HepG2 (cell line): ENCODE results near the gene DOCK2. TPM values are rescaled to one million over a fixed set of nuclear protein-coding genes. Genes with fewer than 3 reads are reported as not detected.

ENCODE experiments used
- ATAC-seq: fragments of 200-7000 bp; cut with Tn5 transposase; 3 replicates; pipeline ENCODE4 v1.9.1; 2020; ENCODE audit warnings: mild to moderate bottlenecking, moderate library complexity
- BruUV-seq: library from RNA; stranded (reverse); fragments of 400-500 nt; replicated peaks from 2 replicates; lab custom pipeline; 2021; lab: Mats Ljungman, UMichigan
- CTCF ChIA-PET: fragments of 300-600 bp; formaldehyde crosslinking; extraction: SDS; loops from one replicate; lab custom pipeline; 2021; ENCODE audit warnings: low total read pairs, inconsistent platforms, low intra/inter-chr PET ratio; lab: Yijun Ruan, JAX
- POLR2A ChIA-PET: fragments of 350-600 bp; sonication (Branson Sonifier 250); formaldehyde crosslinking; loops from one replicate; lab custom pipeline; 2020; ENCODE audit warnings: antibody characterized with exemption, inconsistent platforms; lab: Yijun Ruan, JAX
- DNase-seq: peaks from one replicate; pipeline ENCODE4 v3.0.0-alpha.2; 2015; ENCODE audit warnings: low spot score
- FAIRE-seq: peaks from 3 replicates; lab custom pipeline; 2011; peaks lifted over from hg19 to GRCh38; lab: Jason Lieb, UNC
- H2AFZ ChIP-seq: one replicate; pipeline ENCODE4 v1.6.1; 2011; ENCODE audit warnings: low read length, inconsistent platforms
- H3K27ac ChIP-seq: fragments of 300-600 bp; 3 replicates; pipeline ENCODE4 v1.8.0; 2011; ENCODE audit warnings: mixed run types, mild to moderate bottlenecking, mixed read lengths, low read length, inconsistent platforms; ENCODE audit not compliant: insufficient read depth; ENCODE audit errors: extremely low read length
- H3K27me3 ChIP-seq, 2 experiments: fragments of 200-600 bp in 1 of 2; 2 replicates in 1 of 2; 3 replicates in 1 of 2; pipeline versions ENCODE4 v1.6.0 to v1.8.0; 2011; ENCODE audit warnings: low read length in 2 of 2, mild to moderate bottlenecking in 2 of 2, moderate library complexity in 2 of 2, inconsistent platforms in 1 of 2; ENCODE audit not compliant: insufficient read depth in 2 of 2, control insufficient read depth in 1 of 2
- H3K36me3 ChIP-seq, 2 experiments: fragments of 200-600 bp in 1 of 2; replicated peaks in 1 of 2; 2 replicates in 1 of 2; 3 replicates in 1 of 2; pipeline versions ENCODE4 v1.5.1 to v1.8.0; 2011; ENCODE audit warnings: low read length in 2 of 2, inconsistent platforms in 1 of 2; ENCODE audit not compliant: insufficient read depth in 2 of 2, control insufficient read depth in 1 of 2
- H3K4me1 ChIP-seq: 2 replicates; pipeline ENCODE4 v1.5.1; 2012; ENCODE audit warnings: low read length, inconsistent platforms; ENCODE audit not compliant: insufficient read depth
- H3K4me2 ChIP-seq: 2 replicates; pipeline ENCODE4 v1.6.0; 2011; ENCODE audit warnings: low read depth, low read length, inconsistent platforms
- H3K4me3 ChIP-seq, 3 experiments: fragments of 200-600 bp in 1 of 3; sonication (generic), shearing (Covaris generic) in 1 of 3; replicated peaks in 1 of 3; 2 replicates each; pipeline ENCODE4 v1.5.1; 2011 to 2016; ENCODE audit warnings: low read length in 3 of 3, inconsistent platforms in 2 of 3, low read depth in 2 of 3, mild to moderate bottlenecking in 2 of 3, control low read depth in 1 of 3, mixed read lengths in 1 of 3; ENCODE audit not compliant: insufficient read depth in 1 of 3
- H3K79me2 ChIP-seq: one replicate; pipeline ENCODE4 v1.6.1; 2011; ENCODE audit warnings: low read length, inconsistent platforms; ENCODE audit not compliant: insufficient read depth
- H3K9ac ChIP-seq: 2 replicates; pipeline ENCODE4 v1.6.0; 2011; ENCODE audit warnings: mild to moderate bottlenecking, low read depth, low read length, inconsistent platforms; ENCODE audit not compliant: insufficient read depth
- H3K9me3 ChIP-seq: 2 replicates; pipeline ENCODE4 v1.5.1; 2012; ENCODE audit warnings: mild to moderate bottlenecking, low read length
- H4K20me1 ChIP-seq: 2 replicates; pipeline ENCODE4 v1.6.0; 2011; ENCODE audit warnings: inconsistent platforms, mild to moderate bottlenecking, low read length, moderate library complexity; ENCODE audit not compliant: insufficient read depth
- CHD4 ChIP-seq: fragments of 200-600 bp; sonication (generic); IDR thresholded peaks from 2 replicates; pipeline ENCODE4 v1.7.0; 2017; ENCODE audit warnings: mild to moderate bottlenecking, low read length, borderline replicate concordance
- GPN1 ChIP-seq: sonication (generic); formaldehyde crosslinking; IDR thresholded peaks from 2 replicates; pipeline ENCODE4 v1.5.1; 2020; ENCODE audit warnings: missing genetic modification reagents, borderline replicate concordance
- HOXA9 ChIP-seq: sonication (generic); formaldehyde crosslinking; IDR thresholded peaks from 2 replicates; pipeline ENCODE4 v1.8.1; 2022; ENCODE audit warnings: missing genetic modification reagents, mild to moderate bottlenecking, moderate library complexity, borderline replicate concordance
- JDP2 ChIP-seq: sonication (generic); formaldehyde crosslinking; IDR thresholded peaks from 2 replicates; pipeline ENCODE4 v1.8.1; 2022; ENCODE audit warnings: missing genetic modification reagents, borderline replicate concordance
- MTA1 ChIP-seq: sonication (generic); formaldehyde crosslinking; IDR thresholded peaks from 2 replicates; pipeline ENCODE4 v1.4.0; 2020; ENCODE audit warnings: missing genetic modification reagents, mild to moderate bottlenecking, borderline replicate concordance
- SP1 ChIP-seq, 2 experiments: fragments of 450-650 bp in 1 of 2; sonication (generic) in 1 of 2; formaldehyde crosslinking in 1 of 2; IDR thresholded peaks; 2 replicates each; pipeline versions ENCODE4 v1.4.0 to v1.6.1; 2016 to 2020; ENCODE audit warnings: missing genetic modification reagents in 1 of 2
- ZNF224 ChIP-seq: sonication (generic); formaldehyde crosslinking; IDR thresholded peaks from 2 replicates; pipeline ENCODE4 v1.5.0; 2020; ENCODE audit warnings: mild to moderate bottlenecking, missing genetic modification reagents
- WGBS: methylation state at CpG from one replicate; pipeline ENCODE4 v1.1.6; 2017; ENCODE audit warnings: low lambda C conversion rate; 5-methylcytosine and 5-hydroxymethylcytosine counted together
- in situ Hi-C: cut with HindIII; loops from 2 replicates; pipeline ENCODE4 v1.10.0; 2017; ENCODE audit warnings: low pct_unique_long_range_greater_than_20kb; ENCODE audit not compliant: extremely low pct_ligation_motif_present
- intact Hi-C: fragments of 100-400 bp; cut with micrococcal nuclease; formaldehyde crosslinking; loops from one replicate; pipeline ENCODE4 v1.10.0; 2022; ENCODE audit not compliant: unreplicated experiment
- polyA plus RNA-seq, 8 experiments: library from polyadenylated mRNA; depleted of rRNA in 3 of 8; stranded (reverse) in 7 of 8; unstranded in 1 of 8; fragments of >200 nt; fragmentation: Illumina TruSeq in 4 of 8; extraction: Trizol in 4 of 8; gene quantifications; 2 replicates each; pipeline versions ENCODE4 v1.2.1 to v1.2.3, GENCODE V29; 2011 to 2016; ENCODE audit warnings: low read depth in 4 of 8, missing spikeins in 1 of 8, mixed read lengths in 1 of 8; ENCODE audit not compliant: insufficient read depth in 1 of 8
- total RNA-seq, 5 experiments: library from RNA; depleted of rRNA; stranded (reverse); fragments of >200 nt; fragmentation: Illumina TruSeq; extraction: Trizol; gene quantifications; 2 replicates each; pipeline ENCODE4 v1.2.3, GENCODE V29; 2016; ENCODE audit warnings: low read depth in 1 of 5
- TF ChIP-seq, protein P1 (sequence below): sonication (generic); formaldehyde crosslinking; IDR thresholded peaks from 2 replicates; pipeline ENCODE4 v1.4.0; 2020; ENCODE audit warnings: mild to moderate bottlenecking, missing genetic modification reagents
- TF ChIP-seq, protein P2 (sequence below): sonication (generic); formaldehyde crosslinking; IDR thresholded peaks from 2 replicates; pipeline ENCODE4 v1.5.0; 2020; ENCODE audit warnings: mild to moderate bottlenecking, missing genetic modification reagents

The DOCK2 gene
- total and polyA plus RNA-seq, 2 of the 13 experiments (the other 11 are each of a cell fraction or from before 2014, with no cell fraction given) = not detected

DNA sequence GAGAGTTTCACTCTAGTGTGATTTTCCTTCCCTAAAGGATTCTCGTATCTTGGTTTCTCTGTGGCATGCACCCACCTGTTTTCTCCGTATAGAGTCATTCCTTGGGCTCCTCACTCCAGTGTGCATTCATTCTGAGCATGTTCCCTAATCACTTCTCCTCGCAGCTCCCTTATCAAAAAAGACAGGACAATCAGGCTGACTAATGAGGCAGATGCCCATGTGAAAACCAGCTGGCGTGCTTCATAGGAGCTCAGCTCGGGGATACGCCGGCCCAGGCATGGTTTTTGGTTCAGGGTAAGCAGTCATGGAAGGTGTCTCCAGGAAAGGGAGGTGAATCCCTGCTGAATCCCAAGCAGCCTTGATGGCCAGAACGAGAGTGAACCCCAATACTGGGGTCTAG lies 384.4 kb downstream of the DOCK2 start:
- Histone ChIP-seq H3K4me2 (no peak overlapping the region), H3K79me2 (no peaks in the 10 kb centered on the region), H3K9ac (no peak overlapping the region), H3K9me3 (no peaks in the 10 kb centered on the region), H3K4me3 (no peak overlapping the region), H3K36me3 (no peaks in the 10 kb centered on the region), H3K4me1 (no peaks in the 10 kb centered on the region), H3K27me3 (peaks cover 3 to 18% of the 10 kb centered on the region in 2 experiments; a peak in 3 of 5 replicates), H3K27ac (no peak overlapping the region), H2AFZ (no peak overlapping the region), H4K20me1 (no peaks in the 10 kb centered on the region)
- ChIA-PET CTCF (no interaction called here), POLR2A (no interaction called here)
- BruUV-seq = no TSS peak
- in situ Hi-C loops = no loop called here
- WGBS = 17% methylated on average over 8 of the region's 8 CpGs
- DNase-seq = no peak
- no peak for FAIRE-seq
- no peak for ATAC-seq
- TF ChIP-seq ZNF224 (no peak), JDP2 (CRISPR knock-in tag) (no peak), HOXA9 (CRISPR knock-in tag) (no peak), MTA1 (CRISPR knock-in tag) (no peak), CHD4 (no peak), SP1 (IDR thresholded peaks at IDR 0.05) (no peak), SP1 (CRISPR knock-in tag; IDR thresholded peaks at IDR 0.05) (no peak), GPN1 (CRISPR knock-in tag) (no peak)
- TF ChIP-seq, protein P1, sequence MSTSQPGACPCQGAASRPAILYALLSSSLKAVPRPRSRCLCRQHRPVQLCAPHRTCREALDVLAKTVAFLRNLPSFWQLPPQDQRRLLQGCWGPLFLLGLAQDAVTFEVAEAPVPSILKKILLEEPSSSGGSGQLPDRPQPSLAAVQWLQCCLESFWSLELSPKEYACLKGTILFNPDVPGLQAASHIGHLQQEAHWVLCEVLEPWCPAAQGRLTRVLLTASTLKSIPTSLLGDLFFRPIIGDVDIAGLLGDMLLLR (CRISPR knock-in tag) = no peak
- TF ChIP-seq, protein P2, sequence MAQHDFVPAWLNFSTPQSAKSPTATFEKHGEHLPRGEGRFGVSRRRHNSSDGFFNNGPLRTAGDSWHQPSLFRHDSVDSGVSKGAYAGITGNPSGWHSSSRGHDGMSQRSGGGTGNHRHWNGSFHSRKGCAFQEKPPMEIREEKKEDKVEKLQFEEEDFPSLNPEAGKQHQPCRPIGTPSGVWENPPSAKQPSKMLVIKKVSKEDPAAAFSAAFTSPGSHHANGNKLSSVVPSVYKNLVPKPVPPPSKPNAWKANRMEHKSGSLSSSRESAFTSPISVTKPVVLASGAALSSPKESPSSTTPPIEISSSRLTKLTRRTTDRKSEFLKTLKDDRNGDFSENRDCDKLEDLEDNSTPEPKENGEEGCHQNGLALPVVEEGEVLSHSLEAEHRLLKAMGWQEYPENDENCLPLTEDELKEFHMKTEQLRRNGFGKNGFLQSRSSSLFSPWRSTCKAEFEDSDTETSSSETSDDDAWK (CRISPR knock-in tag) = no peak
- intact Hi-C loops = no loop called here
